Putamen (tissue), 1 donor: ENCODE data around the gene PELI2.

Experiments used
- DNase-seq: peaks from one replicate; pipeline ENCODE4 v3.0.0-alpha.2; 2016; ENCODE audit warnings: low spot score

The PELI2 gene

DNA sequence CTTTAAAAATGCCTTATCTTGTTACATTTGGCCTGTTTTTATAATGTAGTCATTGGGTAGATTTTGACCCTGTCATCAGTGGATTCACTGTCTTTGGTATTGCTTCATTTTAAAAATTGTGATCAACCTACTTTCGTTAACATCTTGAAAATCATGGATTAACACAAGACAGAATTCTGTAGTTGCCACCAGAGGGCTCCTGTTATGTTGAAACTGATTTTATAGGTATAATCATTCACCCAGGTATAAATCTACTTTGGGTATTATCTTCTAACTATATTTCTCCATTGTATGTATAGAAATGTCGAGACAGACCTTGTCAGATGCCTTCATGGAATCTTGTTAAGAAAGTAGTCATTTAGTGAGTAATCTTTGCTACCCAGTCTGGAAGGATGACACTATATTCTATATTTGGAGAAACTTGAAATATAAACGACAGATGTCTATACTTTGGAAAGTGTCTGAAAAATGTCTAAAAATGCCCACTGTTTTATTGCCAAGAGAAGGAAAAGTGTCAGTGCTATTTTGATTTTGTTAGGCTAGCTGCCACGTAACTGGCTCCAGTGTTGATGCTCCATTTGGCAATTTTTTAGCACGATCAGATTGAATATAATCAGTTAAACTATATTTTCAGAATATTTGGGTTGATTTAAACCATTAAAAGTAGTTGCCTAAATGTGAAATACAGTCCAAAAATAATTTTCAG, 129.4 kb downstream of the PELI2 start:
- no peak for DNase-seq

DNA sequence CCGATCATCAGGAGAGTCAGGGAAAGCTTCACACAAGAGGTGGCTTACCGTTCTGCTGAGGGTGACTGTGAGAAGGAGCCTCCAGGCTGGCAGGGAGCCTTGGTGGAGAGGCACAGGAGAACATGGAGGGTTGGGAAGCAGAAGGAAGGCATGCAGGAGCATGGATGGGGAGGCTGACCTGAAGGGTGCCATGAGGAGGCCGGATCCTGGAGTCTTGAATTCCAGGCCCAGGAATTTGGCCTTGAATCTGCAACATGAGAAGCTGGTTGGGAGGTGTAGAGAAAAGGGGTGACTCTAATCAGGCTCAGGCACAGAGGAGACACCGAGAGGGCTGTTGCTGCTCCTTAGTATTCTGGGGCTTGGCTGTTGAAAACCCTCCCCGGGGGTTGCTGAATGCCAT, 130.2 kb downstream of the PELI2 start:
- DNase-seq = no peak

DNA sequence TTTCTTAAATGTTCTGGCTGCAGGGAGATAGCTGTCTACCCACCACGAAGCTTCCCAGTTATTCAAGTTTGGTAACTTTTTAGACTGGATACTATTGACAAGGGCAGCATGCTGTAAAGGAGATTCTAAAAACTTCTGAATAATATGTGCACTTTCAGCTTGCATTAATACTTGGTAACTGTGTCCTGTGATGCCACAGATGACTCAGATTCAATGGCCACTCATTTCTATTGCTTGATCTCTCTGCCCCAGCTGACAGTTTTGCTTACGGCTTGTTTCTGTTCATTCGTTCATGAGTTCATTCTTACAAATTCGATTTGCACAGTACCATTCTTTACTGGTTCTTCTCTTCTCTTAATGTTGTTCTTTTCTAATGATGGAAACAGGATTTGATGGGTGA, 142.8 kb downstream of the PELI2 start:
- no peak for DNase-seq

DNA sequence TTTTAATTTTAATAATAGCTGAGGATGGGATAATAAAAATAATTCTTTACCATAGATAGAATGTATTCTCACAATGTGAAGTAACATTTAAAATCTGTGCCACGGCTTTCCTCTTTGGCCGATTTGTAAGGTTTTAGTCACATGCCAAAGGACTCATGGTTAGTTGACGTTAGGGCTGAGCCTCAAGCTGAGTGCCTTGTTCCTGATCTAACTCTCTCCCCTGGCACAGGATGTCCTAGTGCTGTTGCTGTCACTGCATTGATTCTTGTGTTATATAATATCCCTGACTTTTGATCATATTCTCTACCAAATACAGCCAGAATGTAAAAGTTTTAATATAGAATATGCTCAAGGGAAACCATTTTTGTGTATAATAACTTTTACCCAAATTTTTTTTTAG, 144.3 kb downstream of the PELI2 start:
- no peak for DNase-seq

DNA sequence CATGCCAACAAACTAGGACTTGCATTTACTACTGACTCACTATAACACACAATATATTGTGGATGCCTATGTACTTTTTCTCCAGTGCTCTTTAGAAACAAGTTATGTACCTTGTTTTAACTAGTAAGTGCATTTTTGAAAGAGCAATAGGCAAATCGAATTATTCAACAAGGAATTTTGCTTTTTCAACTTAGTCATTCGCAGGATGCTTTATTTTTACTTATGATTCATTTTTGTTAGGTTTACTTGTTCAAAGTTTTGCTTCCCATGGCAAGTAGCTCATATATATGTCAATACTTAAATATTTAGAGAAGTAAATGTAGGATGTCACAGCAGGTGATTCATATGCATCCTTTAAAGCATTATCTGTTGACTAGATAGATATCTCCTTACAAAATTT, 149.8 kb downstream of the PELI2 start:
- DNase-seq = no peak

DNA sequence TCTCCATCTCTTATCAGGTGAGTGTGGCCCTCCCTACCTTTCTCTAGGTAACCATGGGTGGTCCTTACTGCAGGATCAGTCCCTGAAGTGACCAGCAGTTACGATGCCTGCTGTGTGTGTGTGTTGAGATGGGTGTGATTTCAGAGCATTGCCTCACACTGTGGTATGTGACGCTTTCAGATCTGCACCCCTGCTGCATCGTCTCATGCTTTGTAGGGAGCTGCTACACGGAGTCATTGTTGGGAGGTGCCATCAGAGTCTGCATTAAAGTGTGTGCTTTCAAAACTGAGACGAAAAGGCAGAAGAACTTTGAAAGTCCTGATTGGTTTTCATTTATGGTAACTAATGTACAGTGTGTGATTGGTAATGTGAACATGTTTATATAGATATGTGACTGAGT, 150.5 kb downstream of the PELI2 start:
- DNase-seq = no peak

DNA sequence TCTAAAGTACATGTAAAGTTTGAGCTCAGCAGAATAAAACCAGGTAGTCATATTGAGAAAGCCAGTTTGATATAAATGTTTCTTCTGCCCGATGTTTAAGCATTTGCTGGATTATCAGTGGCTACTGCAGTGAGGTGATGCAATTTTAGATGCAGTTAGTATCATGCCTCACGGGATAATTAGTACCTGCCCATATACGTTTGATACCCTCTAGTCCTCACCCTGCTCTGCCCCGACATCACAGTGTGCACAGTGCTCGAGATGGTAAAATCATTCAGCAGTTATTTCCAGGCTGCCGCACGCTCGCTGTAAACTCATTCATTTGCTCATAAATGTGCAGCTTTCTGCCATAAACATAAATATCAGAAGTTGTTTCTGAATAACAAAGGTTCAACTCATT, 152.7 kb downstream of the PELI2 start:
- DNase-seq = no peak

DNA sequence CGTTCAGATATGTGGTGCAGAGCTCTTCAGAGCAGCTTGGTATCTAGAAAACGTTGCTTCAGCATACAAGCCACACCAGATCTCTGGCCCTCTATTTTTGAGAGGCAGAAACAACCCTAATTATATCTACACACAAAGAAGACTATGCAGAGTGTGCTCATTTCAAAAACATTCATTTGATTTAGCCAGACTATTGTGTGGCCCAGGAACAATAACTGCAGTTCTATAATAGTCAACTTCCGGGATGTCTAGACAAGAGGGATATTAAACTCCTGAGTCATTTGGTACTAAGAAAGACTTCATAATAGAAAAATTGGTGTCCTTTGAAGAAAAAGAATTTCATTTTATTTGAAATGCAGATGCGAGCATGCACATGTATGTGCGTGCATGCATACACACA, 153.8 kb downstream of the PELI2 start:
- DNase-seq = no peak

DNA sequence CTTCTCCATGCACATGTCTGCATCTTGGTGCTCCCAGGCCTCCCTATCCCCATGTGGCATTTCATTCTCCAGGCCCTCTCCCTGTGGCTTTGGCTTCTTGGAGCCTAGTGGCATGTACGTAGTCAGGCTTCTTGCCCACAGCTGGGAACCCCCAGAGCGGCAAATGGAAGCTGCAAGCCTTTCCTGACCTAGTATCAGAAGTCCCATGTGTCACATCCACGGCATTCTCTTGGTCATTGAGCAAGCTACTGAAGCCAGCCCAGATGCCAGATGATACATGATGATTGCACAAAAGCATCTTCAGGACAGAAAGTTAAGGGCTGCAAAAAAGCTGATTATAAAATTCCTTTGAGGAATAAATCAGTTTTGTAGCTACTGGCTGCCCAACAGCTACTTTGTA, 154.9 kb downstream of the PELI2 start:
- DNase-seq = no peak

DNA sequence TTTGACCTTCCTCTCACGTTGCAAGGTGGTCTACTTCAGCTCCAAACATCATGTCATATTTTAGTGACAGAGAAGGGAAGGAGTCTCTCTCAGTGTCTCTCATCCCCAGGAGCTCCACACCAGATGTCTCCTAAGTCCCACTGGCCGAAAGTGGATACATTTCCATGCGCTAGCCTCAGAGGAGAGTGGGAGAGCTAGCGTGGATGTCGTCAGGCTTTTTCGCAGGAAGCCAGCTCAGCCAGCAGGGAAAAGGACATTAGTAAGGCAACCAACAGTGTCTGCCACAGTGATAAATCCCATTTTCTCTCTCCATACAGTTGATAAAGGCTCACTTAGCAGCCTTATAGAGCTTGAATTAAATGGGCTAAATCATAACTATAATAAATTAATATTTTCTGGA, 155.7 kb downstream of the PELI2 start:
- DNase-seq = no peak

DNA sequence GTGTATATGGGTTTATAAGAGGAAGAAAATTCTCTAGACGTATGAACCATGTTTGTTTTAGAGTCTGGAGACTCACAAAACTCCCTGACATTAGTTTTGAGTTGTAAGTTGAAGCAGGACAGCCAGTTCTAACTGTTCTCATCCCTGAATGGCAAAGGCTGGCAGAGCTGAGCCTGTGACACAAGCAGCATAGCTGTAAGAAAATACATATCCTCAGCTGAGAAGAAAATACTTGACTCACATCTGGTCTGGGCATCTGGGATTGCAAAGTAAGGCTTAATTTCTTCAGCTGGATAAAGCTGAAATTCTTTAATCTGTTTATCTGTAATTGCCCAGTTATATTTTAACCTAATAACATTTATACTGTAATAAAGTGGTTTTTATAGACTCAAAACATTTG, 156.3 kb downstream of the PELI2 start:
- no peak for DNase-seq

DNA sequence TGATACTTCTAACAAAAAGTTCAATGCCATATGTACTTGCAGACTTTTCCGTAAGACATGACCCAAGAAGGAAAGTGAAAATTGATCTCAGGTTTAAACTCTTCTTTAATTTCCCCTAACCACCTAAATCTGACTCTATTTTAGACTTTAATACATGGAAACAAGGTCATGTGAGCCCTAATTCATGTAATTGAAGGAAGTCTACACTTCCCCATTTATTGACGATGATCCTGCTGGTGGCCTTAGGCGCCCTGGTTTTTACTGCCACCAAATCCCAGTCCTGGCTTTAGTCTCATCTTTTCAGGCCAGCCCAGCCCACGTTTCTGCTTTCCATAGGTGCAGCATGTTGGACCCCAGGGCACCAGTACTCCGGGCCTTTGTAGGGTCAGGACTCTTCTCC, 157.9 kb downstream of the PELI2 start:
- no peak for DNase-seq

DNA sequence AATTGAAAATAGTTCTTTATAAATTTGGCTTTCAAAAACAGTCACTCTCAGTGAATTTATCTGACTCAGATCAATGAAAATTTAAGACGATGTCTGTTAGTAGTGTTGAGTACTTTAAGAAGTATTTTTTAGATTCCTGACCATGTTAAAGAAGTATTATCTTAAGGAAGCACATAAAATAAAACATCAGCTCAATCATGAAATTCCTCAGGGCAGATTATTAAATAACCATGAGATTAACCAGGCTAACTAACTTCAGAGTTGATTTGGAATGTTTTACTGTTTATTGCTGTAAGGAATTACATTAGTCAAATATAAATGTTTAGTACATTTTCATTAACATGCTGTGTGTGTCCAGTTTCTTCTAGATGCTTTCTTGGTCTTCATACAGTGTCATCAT, 160.2 kb downstream of the PELI2 start:
- DNase-seq = no peak

DNA sequence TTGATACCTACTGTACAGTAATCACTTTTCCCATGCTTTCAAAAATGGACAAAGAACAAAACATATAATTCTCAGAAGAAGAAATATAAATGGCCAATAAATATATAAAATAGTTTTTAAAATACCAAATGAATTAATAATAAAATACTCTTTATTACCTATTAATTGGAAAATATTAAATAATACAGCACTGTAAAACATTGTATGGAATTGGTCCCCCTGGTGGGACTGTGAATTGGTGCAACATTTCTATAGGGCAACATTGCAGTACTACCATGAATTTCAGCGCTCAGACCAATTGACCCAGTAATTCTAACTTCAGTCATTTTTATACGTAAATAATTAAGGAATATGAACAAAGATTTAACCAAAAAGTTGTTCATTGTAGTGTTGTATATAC, 162.6 kb downstream of the PELI2 start:
- no peak for DNase-seq

DNA sequence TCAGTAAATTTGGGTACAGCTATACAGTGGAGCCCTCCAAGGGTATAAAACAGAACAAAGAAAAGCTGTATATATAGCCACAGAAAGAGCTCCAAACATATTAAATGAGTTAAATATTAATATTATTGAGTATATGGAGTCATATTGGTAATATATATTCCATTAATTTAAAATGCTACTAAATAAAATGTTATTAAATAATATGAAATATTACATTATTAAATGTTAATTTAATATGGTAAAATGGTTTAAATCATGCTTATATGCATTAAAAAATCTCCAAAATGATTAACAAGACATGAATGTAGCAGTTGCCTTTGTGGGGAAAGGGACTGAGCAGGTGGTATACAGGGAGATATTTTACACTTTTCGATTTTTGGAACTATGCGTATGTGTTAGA, 164.0 kb downstream of the PELI2 start:
- no peak for DNase-seq

DNA sequence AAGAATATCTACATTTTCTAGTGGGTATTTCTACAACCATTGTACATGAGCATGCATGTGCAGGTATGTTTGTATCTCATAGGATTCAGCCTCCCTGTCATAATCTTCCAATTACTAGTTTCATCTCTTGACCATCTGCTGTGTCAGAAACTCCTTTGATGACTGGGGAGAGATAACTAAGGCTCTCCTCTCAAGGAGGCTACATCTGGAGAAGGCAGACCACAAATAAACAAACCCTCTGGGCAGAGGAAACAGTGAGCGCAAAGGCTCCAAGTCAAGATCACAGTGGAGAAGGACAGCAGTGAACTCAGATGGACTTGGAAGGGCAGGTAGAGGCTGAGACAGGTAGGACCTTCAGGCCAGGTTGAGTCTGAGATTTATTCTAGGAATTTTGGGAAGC, 166.4 kb downstream of the PELI2 start:
- no peak for DNase-seq

DNA sequence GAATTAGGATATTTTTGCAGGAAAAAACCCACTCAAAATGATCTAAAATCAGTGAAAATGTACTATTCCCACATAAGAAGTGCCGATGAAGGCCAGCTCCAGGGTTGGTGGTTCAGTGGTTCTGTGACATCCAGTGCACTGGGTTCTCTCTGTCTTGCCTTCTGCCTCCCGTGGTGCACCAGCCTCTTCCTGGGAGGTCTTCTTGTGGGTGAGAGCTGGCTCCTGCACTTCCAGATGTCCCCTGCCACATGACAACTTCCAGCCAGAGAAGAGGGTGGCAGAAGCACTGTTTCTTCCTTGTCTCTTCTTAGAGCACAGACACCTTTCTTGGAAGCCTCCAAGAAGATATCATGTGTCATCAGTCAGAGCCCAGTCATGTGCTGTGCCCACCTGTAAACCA, 170.9 kb downstream of the PELI2 start:
- no peak for DNase-seq

DNA sequence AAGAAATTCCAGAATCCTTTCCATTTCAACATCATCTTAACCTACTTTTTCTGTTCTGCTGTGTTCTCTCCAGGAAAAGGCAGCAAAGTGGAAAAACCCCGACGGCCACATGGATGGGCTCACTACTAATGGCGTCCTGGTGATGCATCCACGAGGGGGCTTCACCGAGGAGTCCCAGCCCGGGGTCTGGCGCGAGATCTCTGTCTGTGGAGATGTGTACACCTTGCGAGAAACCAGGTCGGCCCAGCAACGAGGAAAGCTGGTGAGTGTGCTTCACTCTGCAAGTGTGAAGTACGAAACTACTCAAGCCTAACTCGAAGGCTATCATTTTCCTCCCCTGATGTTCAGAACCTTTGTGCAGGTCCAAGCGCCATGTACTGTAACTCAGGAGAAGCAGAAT, 172.0 kb downstream of the PELI2 start:
- no peak for DNase-seq

DNA sequence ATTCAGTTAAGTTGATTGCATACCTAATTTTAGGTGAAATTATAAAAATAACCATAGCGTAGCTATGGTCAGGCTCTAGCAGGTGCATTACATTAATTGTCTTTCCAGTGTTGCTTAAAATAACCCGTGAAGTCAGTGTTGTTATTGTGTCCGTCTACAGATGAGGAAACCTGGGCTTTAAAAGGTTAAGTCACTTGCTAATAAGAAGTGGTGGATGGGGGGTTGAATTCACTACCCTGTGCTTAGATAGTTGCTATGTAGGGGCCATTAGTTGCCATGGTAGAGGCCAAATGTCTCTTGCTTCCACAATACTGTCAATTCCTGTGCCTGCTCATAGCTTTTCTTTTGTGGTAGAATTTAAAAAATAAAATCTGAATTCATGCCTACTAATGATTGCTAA, 174.8 kb downstream of the PELI2 start:
- no peak for DNase-seq

DNA sequence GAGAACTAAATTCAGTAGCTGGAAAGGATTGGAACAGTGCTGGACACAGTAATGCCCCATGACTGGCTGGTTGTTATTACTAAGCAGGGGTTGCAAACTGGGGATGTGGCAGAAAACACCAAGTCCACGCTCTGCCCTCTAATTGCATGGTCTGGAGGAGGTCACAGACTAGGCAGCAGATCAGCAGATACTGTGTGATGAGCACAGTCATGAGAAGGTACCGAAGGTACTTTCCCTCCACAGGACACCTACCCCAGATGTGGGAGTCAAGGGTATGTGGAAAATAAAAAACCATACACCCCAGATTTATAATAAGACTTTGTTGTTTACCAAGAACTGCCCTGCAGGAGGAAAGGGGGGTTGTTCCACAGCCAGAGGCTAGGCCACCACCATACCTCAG, 175.3 kb downstream of the PELI2 start:
- no peak for DNase-seq

DNA sequence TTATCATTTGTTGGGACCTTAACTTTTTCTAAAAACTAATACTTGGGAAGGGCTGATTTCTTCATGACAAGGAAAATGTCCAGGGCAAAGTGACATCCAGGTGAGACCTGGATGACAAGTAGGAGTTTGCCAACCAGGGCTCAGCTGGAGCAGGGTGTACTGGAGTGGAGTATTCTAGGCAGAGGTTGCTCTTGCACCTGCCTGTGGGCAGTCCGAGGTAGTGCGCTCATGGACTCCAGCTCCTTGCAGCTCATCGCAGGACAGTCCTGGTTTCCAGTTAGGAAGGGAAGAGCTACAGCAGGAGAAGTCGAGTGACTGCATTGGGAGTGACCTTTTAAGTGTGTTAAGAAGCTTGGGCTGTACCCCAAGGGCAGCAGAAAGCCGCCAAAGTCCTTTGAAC, 175.9 kb downstream of the PELI2 start:
- DNase-seq = no peak

DNA sequence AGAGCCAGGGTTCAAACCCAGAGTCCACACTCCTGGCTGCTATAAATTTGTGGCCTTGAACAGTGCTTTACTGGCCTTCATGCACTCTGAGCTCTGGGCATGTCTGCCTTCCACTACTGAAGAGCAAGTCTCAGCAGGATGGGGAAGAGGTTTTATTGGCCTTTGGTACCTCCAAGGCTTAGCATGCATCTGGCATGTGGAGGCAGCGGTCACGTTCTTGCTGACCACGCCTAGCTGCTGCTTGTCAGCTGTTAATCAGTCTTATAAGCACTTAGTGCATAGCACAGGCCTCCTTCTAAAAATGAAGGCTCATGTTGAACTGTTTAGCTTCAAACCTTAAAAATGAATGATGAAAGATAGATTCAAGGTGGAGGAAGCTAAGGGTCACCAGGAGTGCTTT, 177.5 kb downstream of the PELI2 start:
- DNase-seq = no peak

DNA sequence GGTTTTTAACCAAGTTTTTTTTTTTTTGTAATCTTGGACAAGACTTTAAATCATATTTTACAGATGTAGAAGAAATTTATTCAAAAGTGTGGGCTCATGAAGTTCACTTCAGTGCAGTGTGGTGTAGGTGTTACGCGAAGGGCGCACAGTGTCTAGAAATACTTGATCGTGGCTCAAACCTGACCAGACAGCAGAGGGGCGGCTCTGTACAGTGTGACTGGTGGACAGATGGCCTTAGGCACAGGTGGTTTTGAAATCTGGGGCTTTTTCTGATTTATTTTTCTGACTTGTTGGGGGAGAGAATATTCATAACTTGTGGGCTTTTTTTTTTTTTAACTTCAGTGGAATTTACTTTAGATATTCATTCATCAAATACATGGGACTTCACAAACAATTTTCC, 179.2 kb downstream of the PELI2 start:
- DNase-seq = no peak

DNA sequence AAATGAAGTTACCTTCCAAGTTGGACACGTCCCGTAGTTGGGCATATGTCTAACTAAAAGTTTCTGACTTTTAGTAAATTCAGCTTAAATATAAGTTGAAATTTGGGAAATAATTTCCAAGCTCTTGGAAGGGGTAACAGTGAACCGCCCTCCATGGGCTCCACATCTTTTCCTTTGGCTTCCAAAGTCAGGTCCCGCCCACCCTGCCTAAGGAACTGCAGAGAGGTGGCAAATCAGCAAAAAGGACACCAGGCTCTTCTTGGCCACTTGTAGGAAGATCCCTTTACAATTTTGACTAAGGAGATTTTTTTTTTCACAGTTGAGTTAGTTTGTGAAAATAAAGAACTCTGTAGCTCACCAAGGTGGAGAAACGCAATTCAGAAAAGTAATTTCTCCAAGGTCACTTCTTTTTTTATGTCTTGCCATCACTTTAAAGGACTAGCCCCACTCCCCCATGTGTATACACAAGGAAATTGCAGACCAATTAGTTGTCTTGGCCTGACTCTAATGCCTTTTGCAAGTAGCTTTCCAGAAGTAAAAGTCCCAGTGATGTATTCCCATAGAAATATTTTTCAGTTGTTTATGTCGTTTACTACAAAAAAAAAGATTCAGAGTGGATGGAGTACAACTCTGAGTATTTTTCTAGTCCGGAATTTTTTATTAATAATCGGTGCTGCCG, 181.2 kb downstream of the PELI2 start:
- no peak for DNase-seq
